GM12864 (cell line): Measurements from ENCODE around the gene PIBF1.
A peak's percentile ranks its signal among the peaks of the same experiment; 100 is the strongest.

Experiments used
- DNase-seq: peaks from one replicate; pipeline ENCODE4 v3.0.0-alpha.2; 2011; ENCODE audit warnings: low read depth
- H3K4me3 ChIP-seq: 2 replicates; pipeline ENCODE4 v1.5.1; 2011; ENCODE audit warnings: mild to moderate bottlenecking, low read depth, low read length, control low read depth
- TF ChIP-seq, protein P1 (sequence below): IDR thresholded peaks from 2 replicates; pipeline ENCODE4 v1.5.1; 2011; ENCODE audit warnings: low read depth, mild to moderate bottlenecking, moderate library complexity, low read length, control low read depth, inconsistent platforms; ENCODE audit errors: missing control alignments

Gene PIBF1

DNA sequence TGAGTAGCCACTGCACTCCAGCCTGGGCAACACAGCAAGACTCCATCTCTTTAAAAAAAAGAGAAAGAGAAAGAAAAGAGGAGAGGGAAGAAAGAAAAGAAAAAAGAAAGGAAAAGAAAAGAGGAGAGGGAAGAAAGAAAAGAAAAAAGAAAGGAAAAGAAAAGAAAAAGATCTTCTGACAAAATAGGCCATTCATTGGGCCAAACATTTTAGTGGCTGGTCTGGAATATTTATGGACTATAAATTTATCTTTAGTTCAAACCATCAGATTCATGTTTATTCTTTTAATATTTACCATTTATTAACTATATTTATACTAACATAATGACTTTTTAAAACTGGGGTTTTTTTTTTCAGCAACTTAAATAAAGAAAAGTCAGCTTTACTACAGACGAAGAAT is 191.3 kb downstream of the PIBF1 start:
- no peak overlapping the region for H3K4me3 ChIP-seq
- TF ChIP-seq, protein P1, sequence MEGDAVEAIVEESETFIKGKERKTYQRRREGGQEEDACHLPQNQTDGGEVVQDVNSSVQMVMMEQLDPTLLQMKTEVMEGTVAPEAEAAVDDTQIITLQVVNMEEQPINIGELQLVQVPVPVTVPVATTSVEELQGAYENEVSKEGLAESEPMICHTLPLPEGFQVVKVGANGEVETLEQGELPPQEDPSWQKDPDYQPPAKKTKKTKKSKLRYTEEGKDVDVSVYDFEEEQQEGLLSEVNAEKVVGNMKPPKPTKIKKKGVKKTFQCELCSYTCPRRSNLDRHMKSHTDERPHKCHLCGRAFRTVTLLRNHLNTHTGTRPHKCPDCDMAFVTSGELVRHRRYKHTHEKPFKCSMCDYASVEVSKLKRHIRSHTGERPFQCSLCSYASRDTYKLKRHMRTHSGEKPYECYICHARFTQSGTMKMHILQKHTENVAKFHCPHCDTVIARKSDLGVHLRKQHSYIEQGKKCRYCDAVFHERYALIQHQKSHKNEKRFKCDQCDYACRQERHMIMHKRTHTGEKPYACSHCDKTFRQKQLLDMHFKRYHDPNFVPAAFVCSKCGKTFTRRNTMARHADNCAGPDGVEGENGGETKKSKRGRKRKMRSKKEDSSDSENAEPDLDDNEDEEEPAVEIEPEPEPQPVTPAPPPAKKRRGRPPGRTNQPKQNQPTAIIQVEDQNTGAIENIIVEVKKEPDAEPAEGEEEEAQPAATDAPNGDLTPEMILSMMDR, result no peak
- no peak for DNase-seq

DNA sequence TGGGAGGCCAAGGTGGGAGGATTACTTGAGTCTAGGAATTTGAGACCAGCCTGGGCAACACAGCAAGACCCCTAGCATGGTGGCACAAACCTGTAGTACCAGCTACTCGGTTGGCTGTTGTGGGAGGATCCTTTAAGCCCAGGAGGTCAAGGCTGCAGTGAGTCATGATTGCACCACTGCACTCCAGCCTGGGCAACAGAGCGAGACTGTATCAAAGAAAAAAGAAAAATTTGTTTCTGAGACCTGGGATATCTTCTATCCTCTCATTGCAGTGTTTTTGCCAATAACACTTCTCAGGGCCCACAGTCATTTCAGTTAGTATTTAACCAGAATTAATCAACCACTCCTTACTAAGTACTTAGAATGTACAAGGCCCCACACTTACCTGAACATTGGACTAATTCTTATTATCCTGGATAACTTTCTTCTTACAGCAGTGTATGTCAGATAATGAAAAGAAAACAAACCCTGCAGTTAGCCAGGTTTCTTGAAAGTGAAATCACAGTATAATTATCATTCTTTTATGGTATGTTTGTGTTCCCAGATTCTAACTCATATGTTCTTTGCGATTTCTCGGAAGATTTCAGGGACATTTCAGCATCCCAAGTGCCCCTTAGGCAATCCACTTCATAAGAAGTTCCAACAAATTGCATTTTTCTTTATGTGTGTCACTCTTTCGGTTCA is 201.3 kb downstream of the PIBF1 start:
- DNase-seq, result no peak
- TF ChIP-seq, protein P1, result no peak

DNA sequence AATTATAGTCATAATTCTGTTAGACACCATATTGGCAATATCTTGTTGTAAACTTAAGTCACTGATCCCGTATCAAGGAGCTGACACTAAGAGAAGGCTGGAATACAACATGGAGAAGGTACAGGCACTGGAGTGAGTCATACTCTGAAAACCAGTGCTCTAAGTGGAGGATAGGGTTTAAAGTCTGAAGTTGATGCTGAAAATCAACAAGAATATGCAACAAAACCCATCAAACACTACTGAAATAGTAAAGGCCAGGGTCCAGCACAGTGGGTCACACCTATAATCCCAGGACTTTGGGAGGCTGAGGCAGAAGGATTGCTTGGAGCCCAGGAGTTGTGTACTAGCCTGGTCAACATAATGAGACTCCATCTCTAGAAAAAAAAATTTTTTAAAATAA is 203.7 kb downstream of the PIBF1 start:
- H3K4me3 ChIP-seq, result no peak overlapping the region
- TF ChIP-seq, protein P1, result no peak
- no peak for DNase-seq

More for the DNA sequence above, 201.3 kb downstream of the PIBF1 start:
- no peak overlapping the region for H3K4me3 ChIP-seq

DNA sequence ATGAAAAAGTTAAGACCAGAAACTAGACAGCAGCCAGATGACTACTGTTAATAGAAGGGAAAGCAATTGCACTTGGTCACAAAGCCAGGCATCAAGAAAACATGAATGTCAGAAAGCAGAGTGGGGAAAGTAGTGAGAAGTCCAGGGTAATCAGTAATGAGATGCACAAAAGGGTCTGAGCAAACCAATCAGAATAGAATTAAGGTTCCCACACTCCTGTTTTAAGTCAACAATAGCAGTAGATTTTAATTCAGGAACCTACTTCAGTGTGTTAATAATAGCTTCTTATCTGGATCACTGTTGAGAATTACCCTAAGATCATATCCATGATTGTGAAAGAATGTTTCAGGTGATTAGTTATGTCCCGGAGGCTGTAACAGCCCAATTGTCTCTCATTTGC is 204.3 kb downstream of the PIBF1 start:
- TF ChIP-seq, protein P1, result no peak
- no peak for DNase-seq
- H3K4me3 ChIP-seq, result no peak overlapping the region

DNA sequence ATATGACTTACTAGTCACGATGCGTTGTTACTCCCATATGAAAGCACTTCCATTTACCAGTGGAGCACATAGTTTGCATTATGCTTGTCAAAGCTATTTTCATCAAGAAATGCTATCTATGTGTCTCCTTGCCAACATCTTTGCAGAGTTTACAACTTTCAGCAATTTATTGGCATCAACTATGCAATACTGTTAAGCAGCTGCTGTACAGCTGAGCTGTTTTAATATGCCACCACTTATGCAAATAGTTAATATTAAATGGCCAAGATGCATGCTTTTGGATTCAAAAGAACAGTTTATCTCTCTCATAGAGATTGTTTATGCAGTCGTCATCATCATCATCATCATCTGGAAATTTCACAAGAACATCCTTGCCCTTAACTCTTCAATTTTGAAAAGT is 209.0 kb downstream of the PIBF1 start:
- no peak for DNase-seq
- H3K4me3 ChIP-seq, result no peak overlapping the region
- TF ChIP-seq, protein P1, result no peak

DNA sequence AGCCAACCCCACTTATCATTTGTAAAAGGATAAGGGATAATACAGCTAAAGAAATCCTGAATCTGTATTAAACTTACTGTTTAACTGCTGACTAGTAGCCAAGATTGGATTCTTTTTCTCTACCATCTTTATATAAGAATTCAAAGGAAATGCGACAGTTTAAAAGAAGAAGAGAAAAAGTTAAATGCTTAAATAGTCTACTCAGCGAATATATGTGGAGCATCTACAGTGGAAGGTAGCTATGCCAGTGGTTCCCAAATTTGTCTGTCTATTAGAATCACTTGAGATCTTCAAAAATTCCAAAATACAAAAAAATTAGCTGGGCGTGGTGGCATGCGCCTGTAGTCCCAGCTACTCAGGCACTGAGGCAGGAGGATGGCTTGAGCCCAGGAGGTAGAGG is 216.1 kb downstream of the PIBF1 start:
- no peak for DNase-seq
- TF ChIP-seq, protein P1, result no peak
- H3K4me3 ChIP-seq, result no peak overlapping the region

DNA sequence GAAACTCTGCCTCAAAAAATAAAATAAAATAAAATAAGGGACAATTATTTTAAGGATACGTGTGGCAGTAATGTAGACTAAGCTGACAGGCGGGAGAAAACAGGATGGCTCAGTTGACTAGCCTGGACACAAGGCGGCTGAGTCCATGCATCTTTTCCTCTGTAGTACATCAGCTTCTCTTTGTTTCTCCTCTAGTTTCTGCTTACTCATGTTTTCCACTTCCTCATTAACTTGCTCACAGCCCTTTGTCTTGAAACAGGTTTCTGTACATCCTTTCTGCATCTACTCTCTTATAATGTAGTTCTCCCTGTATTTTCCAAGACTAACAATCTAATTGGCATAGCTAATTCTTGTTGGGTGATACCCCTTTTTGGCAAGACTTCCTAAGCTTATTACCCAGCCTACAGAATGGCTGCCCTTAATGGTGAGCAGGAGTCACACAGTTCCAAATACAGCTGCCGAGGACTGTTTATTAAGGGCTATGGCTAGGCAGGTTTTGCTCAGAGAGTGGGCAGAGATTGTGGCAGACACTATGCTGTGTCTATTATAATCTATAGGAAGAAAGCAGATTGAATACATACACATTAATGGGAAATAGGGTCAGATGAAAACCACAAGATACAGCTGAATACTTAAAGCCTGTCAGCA is 218.2 kb downstream of the PIBF1 start:
- H3K4me3 ChIP-seq, result no peak overlapping the region
- DNase-seq, result peak; percentile 5
- TF ChIP-seq, protein P1, result no peak
